ENCODE measurements around the gene TGFBR1. TPM values are rescaled to one million over a fixed set of nuclear protein-coding genes. Genes with fewer than 3 reads are reported as not detected.

TGFBR1 gene
- total RNA-seq, 2 donors from 2014 or later, result 74.8 to 75.6 TPM

DNA sequence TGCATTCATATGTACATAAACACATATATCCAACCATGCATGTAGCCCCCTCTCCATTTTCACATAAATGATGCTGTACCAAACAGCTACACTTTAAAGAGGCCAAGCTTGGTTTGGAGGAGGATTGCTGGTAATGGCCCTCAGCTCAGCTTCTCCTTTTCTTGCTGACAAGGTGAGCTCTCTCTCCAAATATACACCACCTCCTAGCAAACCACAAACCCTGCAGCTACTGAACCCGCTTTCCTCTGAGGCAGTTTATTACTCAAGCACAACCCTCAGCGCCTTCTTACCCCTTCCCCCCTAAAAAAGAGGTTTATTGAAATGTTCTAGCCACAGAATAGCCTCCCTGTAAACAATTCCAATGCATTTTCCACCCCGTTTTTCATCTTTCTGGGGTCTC is 62.8 kb downstream of the TGFBR1 start:
- TF ChIP-seq, protein P1, sequence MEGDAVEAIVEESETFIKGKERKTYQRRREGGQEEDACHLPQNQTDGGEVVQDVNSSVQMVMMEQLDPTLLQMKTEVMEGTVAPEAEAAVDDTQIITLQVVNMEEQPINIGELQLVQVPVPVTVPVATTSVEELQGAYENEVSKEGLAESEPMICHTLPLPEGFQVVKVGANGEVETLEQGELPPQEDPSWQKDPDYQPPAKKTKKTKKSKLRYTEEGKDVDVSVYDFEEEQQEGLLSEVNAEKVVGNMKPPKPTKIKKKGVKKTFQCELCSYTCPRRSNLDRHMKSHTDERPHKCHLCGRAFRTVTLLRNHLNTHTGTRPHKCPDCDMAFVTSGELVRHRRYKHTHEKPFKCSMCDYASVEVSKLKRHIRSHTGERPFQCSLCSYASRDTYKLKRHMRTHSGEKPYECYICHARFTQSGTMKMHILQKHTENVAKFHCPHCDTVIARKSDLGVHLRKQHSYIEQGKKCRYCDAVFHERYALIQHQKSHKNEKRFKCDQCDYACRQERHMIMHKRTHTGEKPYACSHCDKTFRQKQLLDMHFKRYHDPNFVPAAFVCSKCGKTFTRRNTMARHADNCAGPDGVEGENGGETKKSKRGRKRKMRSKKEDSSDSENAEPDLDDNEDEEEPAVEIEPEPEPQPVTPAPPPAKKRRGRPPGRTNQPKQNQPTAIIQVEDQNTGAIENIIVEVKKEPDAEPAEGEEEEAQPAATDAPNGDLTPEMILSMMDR (conservative IDR thresholded peaks at IDR 0.05), result no peak
- Histone ChIP-seq H3K9ac (ENCODE audit: extremely low read depth, low read length, poor library complexity, severe bottlenecking) (no peak overlapping the region), H3K27ac (ENCODE audit: low read depth, low read length) (no peak overlapping the region), H3K4me1 (ENCODE audit: control insufficient read depth, insufficient read depth, low read length) (peaks cover 26% of the 10 kb centered on the region), H3K9me3 (ENCODE audit: control insufficient read depth, low read length) (no peaks in the 10 kb centered on the region), H3K4me3 (ENCODE audit: low read length) (no peak overlapping the region), H3K36me3 (ENCODE audit: control insufficient read depth, insufficient read depth, low read length) (no peaks in the 10 kb centered on the region), H3K27me3 (ENCODE audit: control insufficient read depth, insufficient read depth, low read length, poor library complexity, severe bottlenecking) (no peaks in the 10 kb centered on the region)
- Mint-ChIP-seq H3K4me1 (peaks cover 40% of the 10 kb centered on the region), H3K9me3 (no peaks in the 10 kb centered on the region), H3K27me3 (ENCODE audit: insufficient read depth) (peaks cover 2% of the 10 kb centered on the region), H3K27ac (no peak overlapping the region), H3K36me3 (ENCODE audit: low read depth) (no peaks in the 10 kb centered on the region), H3K4me3 (no peak overlapping the region)
- WGBS, 2 experiments (ENCODE audit: insufficient coverage in 1 of 2, insufficient read length in 1 of 2), result 86 to 100% methylated on average over 2 to 3 of the region's 3 CpGs
- no peak for DNase-seq

DNA sequence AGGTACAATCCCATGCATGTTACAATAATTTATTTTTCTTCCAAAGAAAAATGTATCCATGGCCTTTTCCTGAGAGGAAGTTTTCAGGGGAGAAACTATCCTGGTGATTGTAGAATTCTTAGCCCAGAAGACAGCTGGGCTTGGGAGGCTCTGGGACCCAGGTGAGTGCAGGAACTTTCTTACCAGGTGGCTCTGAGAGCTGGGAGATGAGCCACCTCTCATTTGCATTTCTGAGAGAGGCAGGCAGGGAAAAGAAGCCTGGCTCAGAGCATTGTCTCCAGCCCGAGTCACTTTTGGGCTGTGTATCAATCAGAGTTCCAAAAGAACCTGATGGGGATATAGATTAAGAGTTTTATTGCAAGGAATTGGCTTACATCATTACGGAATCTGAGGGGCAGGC is 64.2 kb downstream of the TGFBR1 start:
- TF ChIP-seq, protein P1 (conservative IDR thresholded peaks at IDR 0.05), result no peak
- Histone ChIP-seq H3K27me3 (ENCODE audit: control insufficient read depth, insufficient read depth, low read length, poor library complexity, severe bottlenecking) (no peaks in the 10 kb centered on the region), H3K9ac (ENCODE audit: extremely low read depth, low read length, poor library complexity, severe bottlenecking) (no peak overlapping the region), H3K4me1 (ENCODE audit: control insufficient read depth, insufficient read depth, low read length) (peaks cover 40% of the 10 kb centered on the region), H3K36me3 (ENCODE audit: control insufficient read depth, insufficient read depth, low read length) (no peaks in the 10 kb centered on the region), H3K27ac (ENCODE audit: low read depth, low read length) (no peak overlapping the region), H3K4me3 (ENCODE audit: low read length) (no peak overlapping the region), H3K9me3 (ENCODE audit: control insufficient read depth, low read length) (no peaks in the 10 kb centered on the region)
- 57 to 65% methylated on average over 2 of the region's 2 CpGs for whole genome bisulfite sequencing, 2 experiments (ENCODE audit: insufficient coverage in 1 of 2, insufficient read length in 1 of 2)
- peaks cover 2% of the 10 kb centered on the region for H3K27me3 Mint-ChIP-seq (ENCODE audit: insufficient read depth)
- peaks cover 54% of the 10 kb centered on the region for H3K4me1 Mint-ChIP-seq
- no peak overlapping the region for H3K27ac Mint-ChIP-seq
- peak; percentile 55 for DNase-seq
- H3K9me3 Mint-ChIP-seq, result no peaks in the 10 kb centered on the region
- H3K4me3 Mint-ChIP-seq, result no peak overlapping the region
- H3K36me3 Mint-ChIP-seq (ENCODE audit: low read depth), result no peaks in the 10 kb centered on the region

DNA sequence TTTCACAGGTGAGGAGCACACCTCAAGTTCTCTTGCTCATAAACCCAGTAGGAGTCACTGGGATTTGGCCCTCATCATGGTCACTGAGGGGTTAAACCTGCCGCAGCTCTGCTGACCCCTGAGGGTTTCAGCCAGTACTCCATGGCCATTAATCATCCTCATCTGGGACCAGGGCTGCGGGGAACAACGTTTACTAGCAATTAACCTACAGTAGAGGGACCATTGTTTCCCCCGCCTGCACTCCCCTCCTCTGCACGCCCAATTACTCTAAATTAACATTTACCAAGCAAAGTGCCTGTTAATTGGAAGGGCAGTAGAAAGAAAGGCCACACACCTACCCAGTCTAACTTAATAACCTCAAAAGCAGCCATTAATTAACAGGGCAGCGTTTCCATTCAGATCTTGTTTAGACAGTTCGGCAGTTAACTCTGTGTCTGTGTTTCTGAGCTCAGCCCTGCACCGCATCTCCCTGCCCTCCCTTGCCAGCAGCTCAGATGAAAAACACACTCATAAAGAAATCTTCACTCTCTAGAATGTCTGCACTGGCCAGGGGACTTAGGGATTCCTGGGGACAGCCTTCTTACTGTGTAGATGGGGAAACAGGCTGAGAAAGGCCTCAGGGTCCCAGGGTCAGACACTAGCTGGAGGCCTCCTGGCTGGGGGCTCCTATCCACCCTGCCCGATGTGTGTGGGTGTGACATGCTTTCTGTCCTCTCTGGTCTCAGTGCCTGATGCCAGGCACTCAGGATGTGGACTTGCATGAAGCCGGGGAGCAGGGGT is 65.3 kb downstream of the TGFBR1 start:
- Mint-ChIP-seq H3K4me3 (no peak overlapping the region), H3K9me3 (no peaks in the 10 kb centered on the region), H3K4me1 (peaks cover 57% of the 10 kb centered on the region), H3K36me3 (ENCODE audit: low read depth) (no peaks in the 10 kb centered on the region), H3K27me3 (ENCODE audit: insufficient read depth) (peaks cover 2% of the 10 kb centered on the region), H3K27ac (peak overlapping the region; percentile 80)
- no peak overlapping the region for H3K4me3 ChIP-seq (ENCODE audit: low read length)
- no peaks in the 10 kb centered on the region for H3K9me3 ChIP-seq (ENCODE audit: control insufficient read depth, low read length)
- 24 to 37% methylated on average over 6 to 10 of the region's 10 CpGs for WGBS, 2 experiments (ENCODE audit: insufficient coverage in 1 of 2, insufficient read length in 1 of 2)
- TF ChIP-seq, protein P1 (conservative IDR thresholded peaks at IDR 0.05), result peak; percentile 77
- H3K36me3 ChIP-seq (ENCODE audit: control insufficient read depth, insufficient read depth, low read length), result no peaks in the 10 kb centered on the region
- DNase-seq, result peak; percentile 85
- peak overlapping the region; percentile 72 for H3K27ac ChIP-seq (ENCODE audit: low read depth, low read length)
- H3K27me3 ChIP-seq (ENCODE audit: control insufficient read depth, insufficient read depth, low read length, poor library complexity, severe bottlenecking), result no peaks in the 10 kb centered on the region
- H3K4me1 ChIP-seq (ENCODE audit: control insufficient read depth, insufficient read depth, low read length), result peaks cover 41% of the 10 kb centered on the region
- no peak overlapping the region for H3K9ac ChIP-seq (ENCODE audit: extremely low read depth, low read length, poor library complexity, severe bottlenecking)

All from endodermal cell (in vitro differentiated cells).